ENCODE data around the gene ADAM22.

Gene ADAM22

DNA sequence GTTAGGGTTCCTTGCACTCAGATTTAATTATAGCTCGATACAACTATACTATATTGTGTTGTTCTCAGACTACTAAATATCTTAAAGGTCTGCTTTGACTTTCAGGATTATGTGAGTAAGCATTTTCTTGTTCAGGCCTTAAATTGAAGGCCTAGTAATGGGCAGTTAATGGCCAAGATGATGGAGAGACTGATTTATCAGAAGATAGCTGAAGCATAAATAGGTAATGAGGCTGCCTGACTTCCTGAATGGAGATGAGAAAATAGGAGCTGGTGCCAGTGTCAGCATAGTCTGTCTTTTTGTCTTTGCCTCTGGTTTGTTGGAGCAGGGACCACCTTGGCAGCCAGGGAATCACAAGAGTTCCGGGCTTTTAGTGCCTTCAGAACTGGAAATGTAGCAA, 32.2 kb downstream of the ADAM22 start:
- no peak for DNase-seq

DNA sequence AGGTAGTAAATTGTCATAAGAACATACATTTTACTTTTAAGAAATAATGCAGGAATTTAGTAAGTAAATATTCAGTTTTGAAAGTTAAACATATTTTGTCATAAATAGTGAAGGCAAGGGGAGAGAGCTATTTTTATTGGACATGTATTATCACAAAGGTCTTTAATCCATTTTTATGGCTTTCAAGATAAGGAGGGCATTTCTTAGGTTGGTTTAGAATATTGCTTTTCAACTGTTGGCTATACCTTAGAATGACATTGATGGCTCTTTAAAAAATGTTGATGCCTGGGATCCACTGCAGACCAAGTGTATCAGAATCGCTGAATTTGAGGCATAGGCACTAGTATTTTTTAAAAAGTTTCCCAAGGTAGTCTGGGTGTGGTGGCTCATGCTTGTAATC, 34.0 kb downstream of the ADAM22 start:
- DNase-seq = no peak

DNA sequence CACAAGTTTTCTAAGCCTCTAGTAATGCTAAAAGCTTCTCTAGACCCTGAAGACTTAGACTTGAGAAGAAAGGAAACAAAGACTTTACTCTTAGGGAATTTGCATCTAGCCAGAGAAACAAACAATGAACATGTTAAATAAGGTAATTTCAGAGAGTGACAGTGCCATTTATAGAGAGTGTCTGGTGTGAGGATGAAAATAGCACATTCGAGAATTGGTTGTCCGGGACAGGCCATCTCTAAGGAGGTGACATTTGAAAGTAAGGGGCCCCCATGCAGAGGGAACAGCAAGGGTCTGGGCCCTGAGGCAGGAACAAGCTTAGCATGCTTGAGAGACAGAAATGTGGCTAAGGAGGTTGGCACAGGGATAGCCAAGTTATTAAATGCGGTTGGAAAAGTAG, 48.1 kb downstream of the ADAM22 start:
- DNase-seq = no peak

DNA sequence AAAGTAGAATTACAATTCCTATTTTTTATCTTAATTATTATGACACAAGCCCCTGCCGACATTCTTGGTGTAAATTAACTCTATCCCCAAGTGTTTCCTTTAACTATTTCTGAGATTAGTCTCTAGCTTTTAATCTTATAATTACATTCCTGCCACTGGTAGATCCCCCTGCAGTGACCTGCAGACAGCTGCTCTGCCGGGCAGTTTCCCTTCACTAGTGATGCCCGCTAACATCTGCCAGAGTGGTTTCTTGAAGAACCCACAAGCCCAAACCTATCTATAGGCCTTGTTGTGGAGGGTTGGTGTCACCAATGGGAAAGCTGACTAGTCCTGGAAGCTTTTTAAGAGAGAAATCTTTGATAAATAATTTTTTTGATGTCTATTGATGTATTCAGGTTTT, 50.0 kb downstream of the ADAM22 start:
- DNase-seq = no peak

DNA sequence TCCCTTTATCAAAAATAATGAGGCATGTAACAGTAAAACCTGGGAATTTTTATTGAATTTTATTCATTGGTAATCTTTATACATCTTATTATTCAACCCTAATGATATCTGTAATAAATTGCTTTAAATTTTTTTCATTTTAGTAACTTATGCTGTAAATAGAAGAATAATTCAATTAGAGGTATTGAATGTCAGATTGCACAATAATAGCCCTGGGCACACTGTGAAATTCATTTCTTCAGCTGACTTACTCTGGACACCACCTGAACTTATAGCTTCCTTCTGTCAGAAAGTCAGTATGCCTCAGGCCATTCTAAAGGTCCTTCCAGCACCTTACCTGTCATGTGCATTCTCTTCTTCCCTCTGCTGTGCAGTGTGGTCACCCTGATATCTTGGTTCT, 59.2 kb downstream of the ADAM22 start:
- DNase-seq = no peak

DNA sequence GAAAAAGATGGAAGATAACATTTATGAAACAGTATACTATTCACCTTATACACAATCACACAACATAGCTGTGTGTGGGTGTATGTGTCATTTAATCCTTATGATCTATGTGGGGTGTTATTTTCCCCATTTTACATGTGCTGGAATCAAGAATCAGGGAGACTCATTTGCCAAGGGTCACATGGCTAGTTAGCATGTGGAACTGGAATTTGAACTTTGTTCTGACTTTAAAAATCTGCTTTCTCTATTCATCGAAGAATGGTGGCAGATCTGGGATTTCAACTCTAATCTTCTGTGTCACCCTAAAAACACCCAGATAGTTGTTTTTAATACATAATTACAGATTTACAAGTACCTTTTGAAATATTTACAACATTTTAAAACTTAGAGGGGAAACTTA, 65.2 kb downstream of the ADAM22 start:
- DNase-seq = no peak

DNA sequence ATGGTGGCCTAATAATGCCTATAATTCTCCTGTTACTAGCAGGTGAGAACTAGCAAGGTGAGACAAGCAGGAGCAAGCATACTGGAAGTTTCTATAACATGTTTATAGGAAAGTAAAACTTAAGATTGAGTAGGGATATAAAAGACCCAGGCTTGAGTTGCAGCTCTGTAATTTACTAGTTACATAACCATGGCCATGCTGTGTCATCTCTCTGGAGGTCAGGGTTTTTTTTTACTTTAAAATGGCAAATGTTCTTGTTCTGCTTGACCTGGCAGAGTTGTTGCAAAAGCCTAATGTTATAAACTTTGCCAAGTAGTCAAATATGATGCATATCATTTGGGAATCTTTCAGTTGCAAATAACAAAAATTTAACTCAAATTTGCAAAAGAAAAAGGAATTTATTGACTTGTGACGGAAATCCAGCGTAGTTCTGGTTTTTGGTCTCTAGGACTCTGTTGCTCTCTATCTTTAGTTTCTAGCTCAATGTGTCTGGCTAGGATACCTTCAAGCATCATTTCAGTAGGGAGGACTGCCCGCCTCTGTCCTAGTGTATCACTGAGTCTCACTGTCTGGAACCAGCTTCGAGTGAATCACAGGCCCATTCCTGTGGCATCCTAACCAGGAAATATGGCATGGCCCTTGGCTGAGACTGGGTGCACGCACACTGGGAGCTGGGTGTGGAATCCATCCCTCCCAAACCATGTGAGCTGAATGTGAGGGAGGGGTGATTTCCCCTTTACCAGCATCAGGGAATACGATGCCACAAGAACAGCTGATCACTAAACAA, 67.9 kb downstream of the ADAM22 start:
- DNase-seq = peak; percentile 7

DNA sequence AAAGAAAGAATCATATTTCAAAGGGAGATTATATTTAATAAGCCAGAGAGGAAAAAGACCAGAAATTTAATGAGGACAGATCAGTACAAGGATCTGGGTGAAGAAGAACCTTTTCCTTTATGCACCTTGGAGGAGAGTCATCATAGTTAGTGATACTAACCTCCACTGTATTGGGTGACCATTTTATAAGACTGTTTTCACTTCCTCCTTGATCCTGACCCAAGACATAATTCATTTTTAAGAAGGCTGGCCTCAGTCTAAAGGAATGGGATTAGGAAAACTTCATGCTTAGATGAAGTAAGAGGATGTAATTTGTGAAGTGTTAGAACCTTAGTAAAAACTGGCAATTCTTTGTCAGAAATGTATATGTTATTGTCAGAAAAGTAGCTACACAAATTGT, 68.6 kb downstream of the ADAM22 start:
- peak; percentile 1 for DNase-seq

DNA sequence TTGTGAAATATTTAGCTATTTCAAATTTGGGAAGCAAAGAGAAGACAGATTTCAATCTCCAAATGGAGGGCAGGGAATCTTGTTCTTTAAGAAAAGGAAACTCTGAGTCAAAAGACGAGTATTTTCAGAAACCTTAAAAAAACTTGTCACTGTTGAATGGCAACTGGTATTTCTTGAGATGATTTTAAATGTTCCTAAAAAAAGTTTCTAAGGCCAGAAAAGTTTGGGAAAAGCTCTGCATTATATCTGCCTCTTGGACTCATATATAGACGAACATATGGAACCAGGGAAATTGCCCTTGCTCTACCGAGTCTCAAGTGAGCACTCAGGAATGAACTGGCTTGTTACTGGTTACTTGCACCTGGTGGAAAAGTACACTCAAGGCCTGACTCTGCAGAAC, 69.5 kb downstream of the ADAM22 start:
- no peak for DNase-seq

DNA sequence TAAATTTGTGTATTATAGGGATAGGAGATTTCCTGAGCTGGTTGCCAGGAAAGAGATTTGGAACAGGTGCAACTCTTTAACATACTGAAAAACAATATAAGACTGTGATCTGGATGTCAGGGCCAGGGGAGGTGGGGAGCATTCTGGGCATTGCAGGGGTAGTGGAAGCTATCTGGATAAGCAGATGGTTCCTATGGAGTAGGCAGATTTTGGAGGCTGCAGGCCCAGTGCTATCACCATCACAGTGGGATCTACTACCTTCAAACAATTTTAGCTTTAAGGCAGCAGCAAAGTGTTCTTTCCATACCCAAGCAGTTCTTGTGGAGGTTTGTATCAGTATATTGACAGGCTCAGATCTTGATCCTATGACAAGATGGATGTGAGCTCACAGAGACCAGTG, 71.1 kb downstream of the ADAM22 start:
- no peak for DNase-seq

DNA sequence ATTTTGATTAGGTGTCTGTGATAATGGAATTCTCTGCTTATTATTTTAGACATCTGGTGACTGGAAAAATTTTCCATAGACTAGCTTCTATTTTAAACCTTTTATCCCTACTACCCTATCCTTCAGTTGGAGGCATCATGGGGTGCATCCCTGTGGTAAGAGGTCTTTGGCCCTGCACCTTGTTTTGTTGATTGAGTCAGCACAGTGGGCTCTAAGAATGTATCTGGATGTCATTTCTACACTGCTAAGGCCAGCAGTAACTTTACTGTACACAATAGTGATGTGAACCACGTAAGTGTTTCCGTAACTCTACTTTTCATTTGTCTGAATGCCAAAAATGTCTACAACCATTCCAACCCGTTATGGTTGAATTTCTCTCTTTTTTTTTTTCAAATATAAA, 75.6 kb downstream of the ADAM22 start:
- no peak for DNase-seq

DNA sequence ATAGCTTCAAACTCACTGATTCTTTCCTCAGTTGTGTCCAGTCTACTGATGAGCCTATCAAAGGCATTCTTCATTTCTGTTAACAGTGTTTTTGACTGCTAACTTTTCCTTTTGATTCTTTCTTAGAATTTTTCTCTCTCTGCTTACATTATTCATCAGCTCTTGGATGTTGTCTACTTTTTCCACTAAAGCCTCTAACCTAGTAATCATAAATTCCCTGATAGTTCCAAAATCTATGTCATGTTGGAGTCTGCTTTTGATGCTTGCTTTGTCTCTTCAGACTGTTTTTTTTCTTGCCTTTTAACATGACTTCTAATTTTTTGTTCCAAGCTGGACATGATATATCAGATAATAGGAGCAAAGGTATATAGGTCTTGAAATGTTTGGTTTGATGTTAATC, 78.0 kb downstream of the ADAM22 start:
- DNase-seq = no peak

DNA sequence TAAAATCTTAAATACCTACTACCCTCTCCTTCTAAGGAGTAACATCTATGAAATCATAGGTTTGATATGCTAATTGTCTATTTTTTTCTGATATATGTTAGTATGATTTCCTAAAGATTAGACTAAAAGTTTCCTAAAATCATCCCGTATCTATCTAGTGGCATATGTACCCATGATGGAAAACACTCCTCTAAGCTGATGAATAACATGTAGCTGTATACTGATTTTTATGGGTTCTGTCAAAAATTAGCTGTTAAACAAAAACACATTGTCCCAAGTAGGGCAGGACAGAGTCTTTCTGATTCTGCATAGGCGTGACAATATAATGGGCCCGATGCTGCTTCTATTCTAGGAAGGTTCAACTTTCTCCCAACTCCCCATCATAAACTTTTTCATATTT, 79.9 kb downstream of the ADAM22 start:
- no peak for DNase-seq

DNA sequence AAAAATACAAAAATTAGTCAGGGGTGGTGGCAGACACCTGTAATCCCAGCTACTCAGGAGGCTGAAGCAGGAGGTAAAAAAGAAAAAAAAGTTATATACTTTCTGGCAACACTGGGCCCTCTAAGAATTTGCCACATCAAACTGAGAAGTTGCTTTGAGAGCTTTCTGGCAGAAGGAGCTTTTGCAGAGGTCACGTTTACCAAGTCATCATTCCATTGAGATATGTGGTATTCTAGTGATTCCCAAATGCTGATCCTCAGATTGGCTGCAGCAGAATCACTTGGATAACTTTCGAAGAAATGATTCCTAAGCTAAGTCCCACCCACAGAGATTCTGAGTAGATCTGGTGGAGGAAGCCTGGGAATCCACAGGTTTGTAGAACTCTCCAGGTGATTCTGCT, 80.5 kb downstream of the ADAM22 start:
- no peak for DNase-seq

DNA sequence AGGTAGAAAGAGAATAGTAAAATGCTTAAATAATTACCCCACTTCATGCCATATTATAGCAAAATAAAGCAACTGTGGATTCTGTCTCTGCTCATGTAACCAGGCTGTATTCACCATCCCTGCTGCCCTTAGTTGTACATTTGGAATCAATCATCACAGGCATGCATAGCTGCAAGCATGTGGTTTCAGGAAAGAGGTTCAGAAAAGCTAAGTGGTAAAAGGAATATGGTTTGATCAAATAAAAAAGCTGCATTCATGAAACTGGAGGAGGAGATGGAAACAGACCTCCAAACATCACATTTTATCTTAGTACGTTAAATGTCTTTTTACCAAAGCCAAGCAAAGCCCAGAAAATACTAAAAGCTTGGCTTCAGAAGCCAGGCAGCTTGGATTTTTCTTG, 81.3 kb downstream of the ADAM22 start:
- DNase-seq = peak; percentile 22

DNA sequence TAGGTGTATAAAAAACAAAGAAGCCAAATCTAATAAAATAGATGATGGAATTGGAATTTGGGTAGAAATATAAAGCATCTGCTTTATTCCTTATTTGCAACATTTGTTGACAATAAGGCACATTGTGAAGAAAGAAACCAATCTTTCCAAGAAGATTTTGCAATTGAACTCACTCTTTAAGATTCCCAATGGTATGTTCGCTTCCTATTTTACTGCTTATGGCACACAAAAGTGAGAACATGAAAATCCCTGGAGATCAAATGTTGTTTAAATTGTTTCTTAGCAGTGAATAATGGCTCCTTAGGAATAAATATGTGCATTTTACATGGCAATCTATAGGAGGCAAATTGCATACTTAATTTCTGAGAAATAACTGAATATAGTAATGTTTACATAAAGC, 84.5 kb downstream of the ADAM22 start:
- DNase-seq = no peak

DNA sequence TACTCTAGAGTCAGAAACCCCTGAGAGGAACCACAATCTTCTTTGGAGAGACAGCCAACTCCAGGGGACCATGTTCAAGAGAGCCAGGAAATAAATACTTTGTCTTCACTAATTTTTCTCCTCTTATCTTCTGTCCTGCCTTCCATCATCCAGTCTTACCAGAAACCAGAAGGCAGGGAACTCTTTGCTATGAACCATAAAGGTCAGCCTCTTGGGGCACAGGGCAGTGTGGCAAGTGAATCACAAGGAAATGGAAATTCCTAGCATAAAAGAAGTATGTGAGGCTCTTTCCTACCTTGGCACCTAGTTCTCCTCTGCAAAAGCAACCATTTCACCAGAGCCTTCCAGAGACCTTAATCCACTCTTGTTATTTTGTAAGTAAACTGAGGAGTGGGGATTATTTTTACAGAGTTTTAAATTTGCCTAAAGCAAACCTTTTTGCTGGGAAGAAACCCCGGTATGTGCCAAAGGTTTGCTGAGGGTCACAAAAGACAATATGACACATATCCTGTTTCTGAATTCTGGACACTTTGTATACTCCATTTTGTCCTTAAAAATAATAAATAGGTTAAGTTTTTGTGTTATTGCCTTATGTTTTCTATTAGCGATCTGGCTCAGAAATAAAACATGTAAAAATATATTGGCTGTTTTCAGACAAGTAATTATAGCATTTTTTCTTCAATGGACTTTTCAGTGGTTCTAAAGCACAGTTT, 87.1 kb downstream of the ADAM22 start:
- DNase-seq = no peak

DNA sequence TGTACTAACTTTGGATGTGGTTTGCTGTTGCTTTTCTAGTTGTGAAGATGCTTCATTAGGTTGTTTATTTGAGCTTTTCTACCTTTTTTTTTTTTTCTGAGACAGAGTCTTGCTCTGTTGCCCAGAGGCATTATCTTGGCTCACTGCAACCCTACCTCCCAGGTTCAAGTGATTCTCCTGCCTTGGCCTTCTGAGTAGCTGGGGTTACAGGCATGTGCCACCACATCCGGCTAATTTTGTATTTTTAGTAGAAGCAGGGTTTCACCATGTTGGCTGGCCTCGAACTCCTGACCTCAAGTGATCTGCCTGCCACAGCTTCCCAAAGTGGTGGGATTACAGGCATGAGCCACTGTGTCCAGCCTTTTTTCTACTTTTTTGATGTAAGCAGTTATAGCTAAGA, 93.7 kb downstream of the ADAM22 start:
- no peak for DNase-seq

DNA sequence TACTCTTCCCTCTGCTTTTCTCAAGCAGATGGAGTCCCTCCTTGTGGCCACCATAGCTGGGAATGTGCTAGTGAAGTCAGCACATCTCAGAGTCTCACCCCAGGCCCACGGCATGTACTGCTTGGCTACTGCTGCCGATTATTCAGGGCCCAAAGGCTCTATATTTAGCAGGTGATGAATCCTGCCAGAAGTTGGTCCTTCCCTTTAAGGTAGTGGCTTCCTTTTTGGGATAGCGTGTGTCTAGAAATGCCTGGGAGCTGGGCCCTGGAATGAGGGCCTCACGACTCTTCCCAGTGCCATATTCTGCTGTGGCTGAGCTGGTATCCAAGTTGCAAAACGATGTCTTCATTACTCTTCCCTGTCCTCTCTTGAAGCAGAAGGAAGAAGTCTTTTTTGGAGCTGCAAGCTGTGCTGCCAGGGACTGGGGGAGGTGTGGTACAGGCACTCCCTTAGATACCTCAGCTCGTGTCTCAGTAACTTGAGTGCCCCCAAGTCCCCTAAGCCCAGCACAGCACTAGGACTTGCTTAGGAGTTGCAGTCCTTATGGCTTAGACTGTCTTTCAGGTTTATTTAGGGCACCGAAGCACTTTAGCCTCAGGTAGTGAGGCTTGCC, 100.1 kb downstream of the ADAM22 start:
- DNase-seq = no peak

DNA sequence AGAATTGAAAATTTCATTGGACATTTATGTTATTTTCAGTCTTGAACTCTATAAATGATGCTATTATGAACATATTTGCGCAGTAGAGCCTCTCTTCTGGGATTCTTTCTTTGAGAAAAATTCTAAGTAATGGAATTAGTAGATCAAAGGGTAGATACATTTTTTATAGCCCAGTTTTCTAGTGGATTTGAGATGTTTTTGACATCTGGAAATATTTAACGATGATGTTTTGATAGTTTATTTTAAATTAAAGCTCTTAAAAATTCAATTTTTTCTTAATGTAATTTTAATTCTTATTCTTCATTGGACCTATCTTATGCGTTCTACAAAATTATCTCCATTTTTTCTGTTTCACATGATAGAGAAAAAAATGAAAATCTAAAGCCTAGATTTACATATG, 103.0 kb downstream of the ADAM22 start:
- DNase-seq = no peak

DNA sequence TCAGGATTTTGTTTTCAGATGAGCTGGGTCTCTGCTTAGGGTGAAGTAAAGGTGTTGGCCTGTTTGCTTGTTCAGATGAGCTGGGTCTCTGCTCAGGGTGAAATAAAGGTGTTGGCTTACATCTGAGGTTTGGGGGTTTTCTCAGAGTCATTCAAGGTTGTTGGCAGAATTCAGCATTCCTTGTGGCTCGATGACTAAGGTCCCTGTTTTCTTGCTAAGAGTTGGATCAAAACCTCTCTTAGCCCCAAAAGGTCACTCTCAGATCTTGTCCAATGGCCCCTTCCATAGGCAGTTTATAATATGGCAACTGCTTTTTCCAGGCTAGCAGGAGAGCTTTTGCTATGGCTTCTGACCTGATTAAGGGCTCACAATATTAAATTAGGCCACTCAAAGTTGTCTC, 106.6 kb downstream of the ADAM22 start:
- DNase-seq = peak; percentile 29

DNA sequence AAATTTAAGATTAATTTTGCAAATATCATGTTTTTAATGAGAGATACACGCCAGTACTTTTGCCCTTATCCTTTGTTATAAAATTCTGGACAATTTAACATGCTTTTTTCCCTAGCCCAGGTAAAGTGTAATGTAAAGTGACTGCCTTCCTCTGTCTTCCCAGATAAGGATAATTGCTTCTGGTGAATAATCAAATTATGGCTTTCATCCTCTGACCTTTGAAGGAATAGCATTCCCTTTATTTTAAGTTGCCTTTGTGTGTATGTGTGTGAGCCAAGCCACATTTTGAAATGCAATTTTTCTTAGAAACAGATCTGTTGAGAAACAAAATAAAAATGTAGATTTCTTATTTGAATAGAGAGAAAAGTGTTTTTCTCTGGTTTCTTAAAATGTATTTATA, 107.5 kb downstream of the ADAM22 start:
- no peak for DNase-seq

DNA sequence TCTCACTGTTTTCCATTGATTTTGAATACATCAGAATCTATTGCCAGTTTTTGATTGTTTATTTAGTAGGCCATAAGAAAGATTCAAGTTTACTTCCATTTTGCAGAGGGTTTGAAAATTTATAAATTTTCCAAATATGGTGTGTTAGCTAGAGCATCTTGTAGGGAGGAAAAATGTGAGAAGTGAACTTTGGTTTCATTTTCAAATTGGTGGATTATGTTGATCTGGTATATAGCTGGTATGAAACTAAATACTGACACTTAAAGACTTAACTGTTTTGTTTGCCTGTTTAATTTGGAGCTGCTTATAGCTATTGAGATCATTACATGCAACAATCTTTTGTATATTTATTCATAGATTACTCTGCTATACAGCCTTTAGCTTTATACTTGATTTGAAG, 108.1 kb downstream of the ADAM22 start:
- DNase-seq = no peak

DNA sequence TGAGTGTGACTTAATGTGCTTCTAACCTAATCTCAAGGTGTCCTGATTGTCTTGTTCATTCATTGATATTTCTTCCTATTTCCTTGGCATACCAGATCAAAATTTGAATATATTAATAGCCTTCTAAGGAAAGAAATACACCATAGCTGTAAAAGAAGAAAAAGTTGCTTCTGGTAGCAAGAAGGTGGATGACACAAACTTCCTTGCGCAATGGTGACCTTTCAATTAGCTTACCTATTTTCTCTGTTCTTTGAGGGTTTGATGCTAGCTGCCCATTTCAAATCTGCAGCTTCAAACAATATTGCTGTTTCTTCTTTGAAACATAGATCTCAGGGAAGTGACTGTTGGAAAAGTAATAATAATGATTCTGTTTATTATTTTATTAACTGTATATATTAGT, 108.8 kb downstream of the ADAM22 start:
- DNase-seq = no peak

Measured in fibroblast of skin of right quadriceps (primary cell).